ENCODE data around the gene ANKS1B. TPM values are rescaled to one million over a fixed set of nuclear protein-coding genes. Genes with fewer than 3 reads are reported as not detected.

The ANKS1B gene
- total RNA-seq, 1 experiment from 2014 or later = 0.54 TPM

- H3K27ac ChIP-seq (ENCODE audit: low read depth, low read length) = no peak overlapping the region
- ChIA-PET CTCF (no interaction called here), POLR2A (interaction anchor here (0.6 kb wide), 1 partner anchor 157 kb away, joined by 3 read pairs; no protein-coding TSS in a partner anchor), RAD21 (ENCODE audit: low non-redundant PET in 1 of 2, low total read pairs in 2 of 2, uncharacterized antibody in 2 of 2, unreplicated experiment in 2 of 2) (no interaction called here)
- H3K9me3 ChIP-seq (ENCODE audit: control insufficient read depth in 1 of 2, insufficient read depth in 1 of 2, low read depth in 1 of 2, low read length in 2 of 2) = no peaks in the 10 kb centered on the region
- DNase-seq (ENCODE audit: low read depth, low spot score) (no peak), ATAC-seq (no peak)
- no TSS peak for BruUV-seq (replicated peaks)
- H3K9me2 ChIP-seq (ENCODE audit: insufficient read depth) = no peaks in the 10 kb centered on the region
- no peak for TF ChIP-seq CBX3 (IDR thresholded peaks at IDR 0.05; ENCODE audit: low read depth)
- no peak for TF ChIP-seq CEBPB (IDR thresholded peaks at IDR 0.05; ENCODE audit: low read depth)
- TF ChIP-seq ZNF274 (IDR thresholded peaks at IDR 0.05; ENCODE audit: low read depth, low read length) = no peak
- no peak for TF ChIP-seq JUND (IDR thresholded peaks at IDR 0.05)
- no peak for TF ChIP-seq SIN3A (IDR thresholded peaks at IDR 0.05; ENCODE audit: low read depth)
- no peak for TF ChIP-seq POLR2AphosphoS5 (IDR thresholded peaks at IDR 0.05; ENCODE audit: low read depth, low read length)
- TF ChIP-seq SRF (IDR thresholded peaks at IDR 0.05; ENCODE audit: low read depth) = no peak
- TF ChIP-seq YY1 (IDR thresholded peaks at IDR 0.05; ENCODE audit: extremely low read depth, insufficient replicate concordance, low read depth, low read length) = no peak
- no peak for TF ChIP-seq ZFX (IDR thresholded peaks at IDR 0.05)
- TF ChIP-seq, protein P1, sequence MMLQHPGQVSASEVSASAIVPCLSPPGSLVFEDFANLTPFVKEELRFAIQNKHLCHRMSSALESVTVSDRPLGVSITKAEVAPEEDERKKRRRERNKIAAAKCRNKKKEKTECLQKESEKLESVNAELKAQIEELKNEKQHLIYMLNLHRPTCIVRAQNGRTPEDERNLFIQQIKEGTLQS (IDR thresholded peaks at IDR 0.05) = no peak
- no peak for TF ChIP-seq POLR2A (IDR thresholded peaks at IDR 0.05; ENCODE audit: borderline replicate concordance, extremely low read depth, insufficient read depth, insufficient read length)
- no peak for TF ChIP-seq REST (IDR thresholded peaks at IDR 0.05; ENCODE audit: low read depth)
- TF ChIP-seq, protein P2, sequence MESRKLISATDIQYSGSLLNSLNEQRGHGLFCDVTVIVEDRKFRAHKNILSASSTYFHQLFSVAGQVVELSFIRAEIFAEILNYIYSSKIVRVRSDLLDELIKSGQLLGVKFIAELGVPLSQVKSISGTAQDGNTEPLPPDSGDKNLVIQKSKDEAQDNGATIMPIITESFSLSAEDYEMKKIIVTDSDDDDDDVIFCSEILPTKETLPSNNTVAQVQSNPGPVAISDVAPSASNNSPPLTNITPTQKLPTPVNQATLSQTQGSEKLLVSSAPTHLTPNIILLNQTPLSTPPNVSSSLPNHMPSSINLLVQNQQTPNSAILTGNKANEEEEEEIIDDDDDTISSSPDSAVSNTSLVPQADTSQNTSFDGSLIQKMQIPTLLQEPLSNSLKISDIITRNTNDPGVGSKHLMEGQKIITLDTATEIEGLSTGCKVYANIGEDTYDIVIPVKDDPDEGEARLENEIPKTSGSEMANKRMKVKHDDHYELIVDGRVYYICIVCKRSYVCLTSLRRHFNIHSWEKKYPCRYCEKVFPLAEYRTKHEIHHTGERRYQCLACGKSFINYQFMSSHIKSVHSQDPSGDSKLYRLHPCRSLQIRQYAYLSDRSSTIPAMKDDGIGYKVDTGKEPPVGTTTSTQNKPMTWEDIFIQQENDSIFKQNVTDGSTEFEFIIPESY (IDR thresholded peaks at IDR 0.05; ENCODE audit: extremely low read depth, insufficient replicate concordance, low read length) = no peak
- no peak for TF ChIP-seq RAD21 (IDR thresholded peaks at IDR 0.05; ENCODE audit: low read depth)
- TF ChIP-seq ELF1 (IDR thresholded peaks at IDR 0.05; ENCODE audit: borderline replicate concordance, low read depth) = no peak
- no peak for TF ChIP-seq TCF7L2 (IDR thresholded peaks at IDR 0.05; ENCODE audit: borderline replicate concordance, extremely low read depth, insufficient read depth, insufficient read length)
- no peak for TF ChIP-seq MAX (IDR thresholded peaks at IDR 0.05)
- TF ChIP-seq FOSL1 (IDR thresholded peaks at IDR 0.05; ENCODE audit: low read depth) = no peak
- TF ChIP-seq EGR1 (IDR thresholded peaks at IDR 0.05; ENCODE audit: low read depth) = no peak
- TF ChIP-seq EZH2 (IDR thresholded peaks at IDR 0.05) = no peak
- H3K36me3 ChIP-seq (ENCODE audit: control insufficient read depth in 1 of 2, insufficient read depth in 2 of 2, low read length in 2 of 2) = no peaks in the 10 kb centered on the region
- intact Hi-C loops (cut with micrococcal nuclease) = no loop called here
- H3K79me2 ChIP-seq (ENCODE audit: insufficient read depth, low read length) = no peaks in the 10 kb centered on the region
- peaks cover 38% of the 10 kb centered on the region for H3K27me3 ChIP-seq (ENCODE audit: insufficient read depth, low read length)
- H3K4me3 ChIP-seq (replicated peaks in 1 of 2; ENCODE audit: low read depth in 1 of 2, low read length in 2 of 2) = no peak overlapping the region
- H3K4me1 ChIP-seq (ENCODE audit: control insufficient read depth in 1 of 2, insufficient read depth in 2 of 2, low read length in 2 of 2) = no peaks in the 10 kb centered on the region
- H3K9ac ChIP-seq (ENCODE audit: low read length) = no peak overlapping the region
- H3K4me2 ChIP-seq (ENCODE audit: low read length) = no peak overlapping the region
- H2AFZ ChIP-seq (ENCODE audit: low read depth, low read length, poor library complexity, severe bottlenecking) = no peak overlapping the region
- no peaks in the 10 kb centered on the region for H4K20me1 ChIP-seq (ENCODE audit: insufficient read depth)
These were observed 6.6 kb downstream of the ANKS1B start for GRCh38 chr12:99978152-99978551.

Measured in HCT116 (cell line).